GM21717 (cell line): ENCODE results near the gene CA10.

ENCODE experiments used
- ATAC-seq: cut with Tn5 transposase; IDR thresholded peaks from one replicate; pipeline ENCODE4 v1.9.1; 2021; ENCODE audit warnings: mild to moderate bottlenecking, moderate library complexity; ENCODE audit not compliant: unreplicated experiment

Gene CA10

DNA sequence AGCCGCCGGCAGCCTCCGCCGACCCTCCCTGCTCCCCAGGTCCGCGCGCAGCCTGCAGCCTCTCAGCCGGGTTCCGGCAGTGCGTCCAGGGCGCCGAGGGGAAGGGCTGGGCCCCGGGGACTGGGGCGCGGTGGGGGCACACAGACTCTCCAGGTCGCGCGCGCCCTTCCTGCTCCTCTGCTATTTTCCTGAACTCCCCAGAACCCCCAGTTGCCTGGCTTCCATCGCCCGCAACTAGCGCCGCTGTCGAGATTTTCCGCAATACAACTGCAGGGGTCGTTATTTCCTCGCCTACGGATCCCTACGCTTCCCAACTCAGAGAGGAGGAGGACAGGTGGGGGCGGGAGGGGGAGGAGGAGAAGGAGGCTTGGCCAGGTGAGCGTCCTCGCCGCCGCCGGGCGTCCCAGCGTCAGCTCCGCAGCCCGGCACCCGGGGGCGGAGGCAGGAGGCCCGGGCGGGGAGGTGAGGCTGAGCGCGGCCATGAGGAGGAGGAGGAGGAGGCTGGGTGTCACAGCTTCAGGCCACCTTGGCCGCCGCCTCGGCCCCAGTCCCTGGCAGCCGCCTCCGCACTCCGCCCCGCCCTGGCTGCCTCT, at the start of gene CA10:
Gene CA10, minus strand, starts transcription at position 265 of the 593 bp plus-strand sequence.
- ATAC-seq = no peak

DNA sequence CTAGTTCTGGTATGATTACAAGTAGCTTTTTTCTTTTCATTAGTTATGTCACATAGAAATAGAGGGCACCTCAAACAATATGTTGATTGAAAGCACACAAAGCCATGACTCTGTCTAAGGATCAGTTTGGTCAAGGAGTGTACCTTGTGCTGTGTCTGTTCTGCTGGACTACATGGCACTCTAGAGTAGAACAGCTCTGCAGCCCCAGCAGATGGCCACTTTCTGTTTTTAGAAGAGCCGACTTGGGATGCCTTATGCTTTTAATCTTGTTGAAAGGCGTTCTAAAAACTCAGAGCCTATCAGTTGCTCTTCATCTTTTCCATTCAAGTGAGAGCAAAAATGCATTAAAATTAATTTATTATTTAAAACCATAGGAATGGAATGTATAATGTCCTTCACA, 49.3 kb upstream of the CA10 start:
- no peak for ATAC-seq

DNA sequence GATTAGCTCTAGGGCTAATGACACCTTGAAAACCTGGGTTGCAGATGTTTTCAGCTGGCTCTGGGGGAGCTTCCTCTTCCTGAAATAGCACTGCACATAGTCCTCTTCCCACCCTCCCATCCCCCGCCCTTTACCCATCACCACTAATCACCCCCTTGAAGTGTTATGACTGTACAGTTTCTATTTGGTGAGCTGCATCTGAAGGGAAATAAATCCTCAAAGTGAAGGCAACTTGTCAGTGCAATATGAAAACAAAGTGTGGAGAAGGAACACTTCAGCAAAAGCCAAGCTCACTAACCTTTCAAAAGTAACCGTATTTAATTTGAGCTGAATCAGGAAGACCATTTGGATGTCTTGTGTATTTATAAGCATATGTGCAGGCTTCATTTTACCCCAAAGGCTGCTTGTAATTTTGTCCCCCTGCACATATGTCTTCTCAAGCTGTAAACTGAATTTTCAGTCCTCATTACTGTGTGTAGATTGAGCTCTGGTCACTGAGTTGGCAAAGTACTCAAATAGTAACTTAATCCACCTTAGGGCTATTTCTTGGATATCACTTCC, 44.1 kb upstream of the CA10 start:
- ATAC-seq = no peak

DNA sequence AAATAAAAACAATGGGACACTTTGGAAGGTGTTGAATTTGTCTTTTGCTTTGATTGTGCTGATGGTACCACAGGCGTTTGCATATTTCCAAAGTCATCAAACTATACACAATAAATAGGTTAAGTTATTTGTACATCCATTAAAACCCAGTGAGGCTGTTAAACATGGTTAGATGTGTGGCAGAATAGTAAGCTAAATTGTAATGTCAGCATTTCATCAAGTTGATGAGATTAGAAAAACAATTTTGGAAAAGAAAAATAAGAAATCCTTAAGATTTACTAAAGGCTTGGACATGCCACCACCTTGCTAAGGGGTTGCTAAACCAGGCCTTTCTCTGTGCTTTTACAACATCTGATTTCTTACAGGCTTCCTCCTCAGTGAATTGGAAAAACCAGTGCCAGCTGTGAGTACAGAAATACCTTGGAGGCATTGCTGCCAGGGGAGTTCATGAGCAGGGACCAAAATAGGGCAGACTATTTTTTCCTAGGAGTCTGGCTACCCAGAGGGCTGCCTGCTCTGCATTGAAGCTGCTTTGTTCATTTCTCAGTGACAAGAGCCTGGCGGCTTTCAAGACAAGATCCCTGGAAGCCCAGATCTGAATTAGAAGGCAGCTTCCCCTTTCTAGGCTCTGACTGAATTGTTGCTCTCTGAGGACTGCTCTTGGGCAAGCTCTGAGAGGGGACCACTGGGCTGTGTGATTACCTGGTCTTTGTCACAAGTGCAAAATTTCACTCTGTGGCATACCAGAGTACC, 43.4 kb upstream of the CA10 start:
- ATAC-seq = no peak

DNA sequence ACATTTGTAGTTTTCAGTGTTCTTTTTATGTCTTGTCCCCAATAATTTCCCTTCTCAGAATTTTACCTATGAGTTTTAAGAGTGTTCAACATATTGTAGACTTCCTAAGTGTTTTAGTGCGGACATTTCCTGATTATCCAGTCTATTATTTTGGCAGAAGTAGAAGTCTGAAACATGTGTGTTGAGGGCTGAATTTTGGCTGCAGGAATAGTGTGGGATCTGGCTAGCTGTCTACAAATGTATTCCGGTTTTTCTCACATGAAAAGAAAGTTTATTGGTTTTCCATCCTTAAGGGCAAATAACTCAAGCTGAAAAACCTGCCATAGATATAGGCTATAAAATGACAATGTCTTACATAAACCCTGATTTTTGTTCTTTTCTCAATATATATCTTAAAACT, 33.0 kb upstream of the CA10 start:
- no peak for ATAC-seq

DNA sequence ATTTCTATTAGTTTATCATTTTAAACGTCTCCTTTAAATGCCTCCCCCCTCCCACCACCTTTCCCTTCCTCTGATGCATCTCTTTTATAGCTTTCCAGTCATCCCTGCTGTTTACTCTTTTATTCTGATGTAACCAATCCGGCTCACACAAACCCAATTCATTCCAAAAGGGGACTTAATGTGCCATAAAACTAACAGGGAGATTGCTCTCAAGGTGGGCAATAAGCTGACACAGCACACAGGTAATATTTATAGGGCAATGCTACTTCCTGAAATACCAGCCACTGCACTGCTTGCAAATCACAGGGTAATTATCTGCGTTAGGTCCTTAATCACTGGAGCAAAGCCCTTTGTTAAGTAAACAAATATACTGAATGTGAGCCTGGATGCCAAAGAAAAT, 23.3 kb upstream of the CA10 start:
- ATAC-seq = no peak

DNA sequence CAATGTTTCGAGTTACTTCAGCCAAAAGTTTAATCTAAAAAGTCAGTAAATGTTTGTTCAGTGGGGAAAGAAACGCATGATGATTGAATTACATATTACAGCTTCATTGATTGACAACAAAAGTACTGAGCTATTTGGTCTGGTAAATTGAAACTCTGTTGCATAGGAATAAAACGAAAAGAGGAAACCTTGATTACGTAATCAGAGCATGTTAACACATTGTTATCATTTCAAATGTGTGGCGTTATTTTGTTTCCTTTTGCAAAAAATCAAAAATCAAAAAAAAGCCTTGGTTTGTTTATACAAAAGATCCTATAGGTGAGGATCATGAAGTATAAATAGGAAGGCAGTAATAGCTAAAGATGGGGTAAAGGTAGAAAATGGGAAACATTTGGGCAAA, 19.5 kb upstream of the CA10 start:
- ATAC-seq = no peak

DNA sequence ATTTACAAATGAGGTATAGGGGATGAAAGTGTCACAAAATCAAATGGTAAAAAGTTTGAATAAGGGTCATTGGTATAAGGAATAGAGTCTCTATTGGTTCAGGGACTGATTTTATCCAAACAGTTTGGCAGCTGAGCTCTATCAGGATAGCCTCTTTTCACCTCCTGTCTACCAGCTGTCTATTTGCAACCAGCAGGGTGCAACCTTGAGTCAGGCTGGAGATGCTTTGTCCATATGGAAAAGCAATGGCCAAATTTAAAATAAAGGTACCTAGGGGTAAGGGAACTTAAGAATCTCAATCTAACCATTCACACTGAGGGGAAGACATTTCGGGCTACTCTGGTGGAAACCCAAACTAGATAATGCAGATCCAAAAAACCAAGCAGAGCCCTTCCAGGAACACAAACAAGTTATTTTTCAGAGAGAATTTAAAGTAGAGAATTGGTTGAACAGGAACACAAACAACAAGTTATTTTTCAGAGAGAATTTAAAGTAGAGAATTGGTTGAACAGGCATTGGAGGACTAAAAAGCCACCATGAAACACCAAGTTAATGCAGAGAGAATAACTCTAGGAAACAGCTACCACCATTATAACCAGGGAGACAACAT, 12.6 kb upstream of the CA10 start:
- no peak for ATAC-seq

DNA sequence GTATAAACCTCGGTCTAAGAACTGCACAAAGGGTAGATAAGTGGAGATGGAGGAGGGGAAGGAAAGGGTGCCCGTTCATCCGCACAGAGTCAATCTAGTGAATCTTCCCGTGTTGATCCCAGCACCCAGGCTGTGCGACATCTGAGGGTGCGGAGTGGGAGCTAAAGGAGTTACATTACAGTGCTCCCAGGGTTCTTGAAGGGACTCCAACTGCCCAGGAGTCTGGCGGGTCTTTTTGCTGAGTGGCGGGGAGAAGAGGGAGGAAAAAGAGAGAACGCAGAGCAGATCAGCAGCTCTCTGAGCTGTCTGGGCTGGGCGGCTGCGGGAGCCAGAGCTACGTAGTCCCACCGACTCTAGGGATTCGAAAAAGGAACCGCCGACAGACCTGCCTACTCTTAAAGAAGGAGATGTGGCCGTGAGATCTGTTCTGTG, 1.6 kb upstream of the CA10 start:
- no peak for ATAC-seq

DNA sequence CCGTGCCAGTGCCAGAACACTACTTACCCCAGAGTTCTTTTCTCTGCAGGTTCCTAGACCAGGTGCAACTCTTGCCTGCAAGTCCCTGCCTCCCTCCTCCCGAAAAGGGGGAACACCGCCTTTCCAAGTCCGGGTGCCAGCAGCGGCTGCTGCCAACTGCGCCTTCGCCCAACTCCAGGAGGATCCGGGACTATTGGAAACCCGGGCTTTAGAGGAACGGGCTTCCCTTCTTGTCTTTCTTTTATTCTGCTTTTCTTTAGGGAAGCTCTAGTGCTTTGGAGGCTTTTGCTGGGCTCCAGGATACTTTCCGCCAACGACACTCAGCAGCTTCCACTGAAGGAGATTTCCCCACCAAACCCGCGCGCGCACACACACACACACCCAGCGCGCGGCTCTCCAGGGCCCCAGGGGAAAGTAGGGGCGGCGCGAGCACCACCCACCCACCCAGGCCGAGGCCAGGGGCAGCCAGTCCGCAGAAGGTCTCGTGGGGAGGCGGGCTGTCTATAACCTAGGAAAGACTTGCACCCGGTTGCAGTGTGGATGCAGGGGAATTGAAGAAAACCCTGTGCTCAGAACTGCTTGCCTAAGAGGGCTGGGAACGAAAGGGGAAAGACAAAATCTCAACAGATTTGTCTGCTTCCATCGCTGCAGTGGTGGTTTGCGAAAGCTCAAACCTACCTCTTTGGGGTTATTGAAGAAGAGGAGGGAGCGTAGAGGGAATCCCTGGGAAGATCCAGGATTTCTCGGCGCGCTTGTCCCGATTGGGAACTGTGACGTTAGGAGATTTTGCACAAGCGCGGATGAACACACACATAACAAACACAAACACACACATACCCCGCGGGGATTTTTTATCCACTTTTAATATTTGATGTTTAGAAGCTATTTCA, 977 bp upstream of the CA10 start:
- no peak for ATAC-seq

DNA sequence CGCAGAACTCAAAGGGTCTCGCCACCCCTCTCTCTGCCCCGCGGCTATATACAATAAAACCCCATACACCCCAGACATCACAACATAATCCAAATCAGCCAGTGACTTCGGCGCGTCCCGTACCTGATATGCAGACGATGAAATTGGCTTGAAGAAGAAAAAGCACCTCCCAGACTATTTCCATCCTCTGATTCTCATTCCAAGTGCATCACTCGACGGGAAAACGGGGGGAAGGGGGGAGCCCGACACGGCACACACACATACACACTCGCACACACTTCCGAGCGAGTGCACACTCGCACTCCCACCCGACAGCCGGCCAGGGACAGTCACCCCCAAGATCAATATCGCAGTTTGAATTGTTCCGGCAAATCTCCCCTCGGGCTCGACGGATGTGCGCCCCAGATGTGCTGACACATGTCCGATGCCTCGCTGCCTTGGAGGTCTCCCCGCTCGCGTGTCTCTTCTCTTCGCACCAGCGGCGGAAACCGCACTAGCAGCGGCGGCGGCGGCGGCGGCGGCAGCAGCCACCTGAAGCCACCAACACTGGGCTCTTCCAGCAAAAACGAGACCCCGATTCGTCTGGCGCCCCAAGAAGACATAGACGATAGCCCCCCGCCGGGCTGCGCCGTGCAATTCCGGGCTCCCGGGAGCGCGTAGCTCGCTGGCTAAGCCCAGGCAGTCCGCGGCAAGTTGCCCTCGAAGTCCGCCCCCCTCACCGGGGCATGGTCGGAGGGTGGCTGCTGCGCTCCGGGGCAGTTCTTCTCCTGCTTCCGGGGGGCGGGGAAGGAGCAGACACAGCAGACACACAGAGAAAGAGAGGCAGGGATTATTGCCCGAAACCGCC, 688 bp downstream of the CA10 start:
- ATAC-seq = no peak

DNA sequence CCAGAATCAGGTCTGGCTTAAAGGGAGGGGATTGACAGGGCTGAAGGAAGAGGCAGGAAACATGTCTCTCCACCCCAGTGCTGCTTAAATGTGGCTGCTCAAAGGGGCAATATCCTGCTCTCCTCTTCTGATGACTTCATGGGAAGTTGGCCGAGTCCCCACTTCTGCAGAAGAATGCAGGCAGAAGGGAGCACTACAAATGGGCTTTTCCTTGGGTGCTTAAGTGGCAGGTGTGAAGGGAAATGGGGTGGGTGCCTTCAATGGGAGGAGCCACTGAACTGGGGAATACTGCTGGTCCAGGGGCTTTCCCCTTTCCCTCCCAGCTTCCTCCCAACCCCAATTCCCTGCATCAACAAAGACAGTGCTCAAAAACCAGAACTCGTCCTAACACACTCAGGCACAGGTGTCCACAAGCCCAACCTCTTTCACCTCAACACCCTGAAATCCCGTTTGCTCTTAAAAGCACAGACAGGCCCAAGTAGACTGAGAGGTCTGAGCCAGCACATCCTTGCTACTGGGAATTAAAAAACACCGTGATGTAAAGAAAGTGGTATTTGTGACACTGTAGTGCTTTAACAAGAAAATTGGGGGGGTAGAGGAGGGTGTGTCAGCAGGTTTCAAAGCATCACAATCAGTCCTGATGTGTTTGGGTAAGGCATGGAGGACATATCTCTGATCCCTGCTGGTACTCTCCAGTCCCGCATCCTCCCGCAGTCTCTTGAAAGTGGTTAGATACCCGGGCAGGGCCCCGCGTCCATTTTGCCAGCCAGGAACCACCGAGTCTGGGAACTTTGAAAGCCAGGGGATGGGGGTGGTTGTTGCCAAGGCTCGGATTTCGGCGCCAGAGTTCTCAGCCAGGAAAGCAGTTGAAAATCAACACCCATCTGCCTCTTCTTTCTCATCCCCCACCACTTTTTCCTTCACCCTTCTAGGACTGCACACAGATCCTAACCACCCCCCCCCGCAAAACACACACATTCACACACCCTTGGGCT, 1.6 kb downstream of the CA10 start:
- no peak for ATAC-seq

DNA sequence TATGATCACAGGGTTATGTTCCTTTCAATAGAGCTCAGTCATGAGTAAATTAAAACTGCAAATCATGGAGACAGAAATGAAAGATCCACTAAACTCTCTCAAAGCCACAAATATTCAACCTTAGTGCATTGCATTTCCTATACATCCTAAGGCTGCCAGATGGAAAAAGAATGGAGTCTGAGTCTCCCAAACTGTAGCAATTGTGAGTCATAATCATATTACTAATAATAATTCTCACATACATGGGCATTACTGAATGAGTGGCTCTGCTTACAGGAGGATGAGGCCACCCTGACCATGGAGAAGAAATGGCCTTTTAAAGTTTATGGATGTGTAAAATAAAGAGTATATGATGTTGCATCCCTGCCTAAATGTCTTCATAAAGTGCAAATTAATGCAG, 3.2 kb downstream of the CA10 start:
- ATAC-seq = no peak

DNA sequence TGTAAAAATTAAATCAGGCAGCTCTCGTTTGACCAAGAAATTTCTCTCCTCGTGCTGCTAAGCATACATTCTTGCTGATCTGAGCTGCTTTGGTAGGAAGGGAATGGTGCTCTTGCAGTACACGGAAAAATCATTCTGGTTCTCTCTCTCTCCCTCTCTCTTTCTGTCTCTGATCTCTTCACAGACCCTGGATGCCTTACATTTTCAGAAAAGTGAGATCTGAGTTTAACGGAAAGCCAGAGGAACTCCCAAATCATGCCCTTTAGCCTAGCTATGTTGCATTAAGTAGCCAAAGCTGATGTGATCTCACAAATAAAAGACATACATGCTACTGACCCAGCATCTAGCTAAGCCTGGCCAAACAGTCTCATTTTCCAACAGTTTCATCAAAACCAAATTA, 4.0 kb downstream of the CA10 start:
- no peak for ATAC-seq

DNA sequence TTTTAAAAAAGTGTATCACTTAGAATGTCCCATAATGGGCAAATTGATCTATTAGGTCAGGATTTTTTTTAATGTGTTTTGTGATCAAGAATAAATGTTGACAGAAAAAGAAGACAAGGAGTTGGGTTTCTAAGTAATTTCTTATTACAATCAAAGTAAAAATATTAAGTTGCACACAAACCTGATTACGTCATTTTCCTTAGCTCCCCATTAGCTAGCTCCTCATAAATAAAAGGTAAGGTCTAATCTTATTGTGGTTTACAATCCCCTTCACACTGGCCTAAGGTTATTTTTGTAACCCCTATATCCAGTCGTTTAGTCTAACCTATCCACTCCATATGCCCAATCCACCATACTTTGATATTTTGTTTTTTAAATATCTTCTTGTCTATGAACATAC, 7.6 kb downstream of the CA10 start:
- ATAC-seq = no peak

DNA sequence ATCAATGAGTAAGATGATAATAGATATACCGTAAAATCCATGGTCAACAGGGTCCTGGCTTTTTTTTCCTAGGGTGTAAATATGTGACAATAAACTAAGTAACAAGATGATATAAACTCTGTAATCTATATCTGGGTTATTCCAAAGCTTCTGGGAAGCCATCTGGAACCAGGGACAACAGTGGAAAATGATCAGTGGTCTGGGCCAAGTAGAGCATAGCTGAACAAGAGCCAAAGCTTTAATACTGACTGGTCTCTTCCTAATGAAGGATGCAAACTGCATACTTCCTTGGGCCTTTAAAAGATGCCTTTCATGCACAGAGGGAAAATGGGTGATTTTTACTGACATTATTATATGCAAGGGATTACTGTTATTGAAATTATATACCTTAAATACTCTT, 8.9 kb downstream of the CA10 start:
- no peak for ATAC-seq

DNA sequence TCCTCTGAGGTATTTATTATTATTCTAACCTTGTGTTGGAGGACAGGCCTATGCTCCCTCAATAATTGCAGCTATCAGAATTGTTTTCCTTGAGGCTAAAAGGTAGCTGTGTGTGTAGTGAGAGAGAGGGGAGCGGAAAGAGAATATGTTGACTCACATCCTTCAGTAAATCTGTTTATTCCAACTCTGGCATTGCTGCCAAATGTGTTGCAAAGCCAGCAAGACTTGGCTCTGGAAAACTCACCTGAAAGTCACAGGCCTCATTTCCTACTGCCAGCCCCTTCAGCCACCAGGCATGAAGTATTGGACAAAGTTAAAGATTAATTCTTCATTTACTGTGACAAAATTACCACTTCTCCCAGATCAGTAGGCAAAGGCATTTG, 9.6 kb downstream of the CA10 start:
- no peak for ATAC-seq

DNA sequence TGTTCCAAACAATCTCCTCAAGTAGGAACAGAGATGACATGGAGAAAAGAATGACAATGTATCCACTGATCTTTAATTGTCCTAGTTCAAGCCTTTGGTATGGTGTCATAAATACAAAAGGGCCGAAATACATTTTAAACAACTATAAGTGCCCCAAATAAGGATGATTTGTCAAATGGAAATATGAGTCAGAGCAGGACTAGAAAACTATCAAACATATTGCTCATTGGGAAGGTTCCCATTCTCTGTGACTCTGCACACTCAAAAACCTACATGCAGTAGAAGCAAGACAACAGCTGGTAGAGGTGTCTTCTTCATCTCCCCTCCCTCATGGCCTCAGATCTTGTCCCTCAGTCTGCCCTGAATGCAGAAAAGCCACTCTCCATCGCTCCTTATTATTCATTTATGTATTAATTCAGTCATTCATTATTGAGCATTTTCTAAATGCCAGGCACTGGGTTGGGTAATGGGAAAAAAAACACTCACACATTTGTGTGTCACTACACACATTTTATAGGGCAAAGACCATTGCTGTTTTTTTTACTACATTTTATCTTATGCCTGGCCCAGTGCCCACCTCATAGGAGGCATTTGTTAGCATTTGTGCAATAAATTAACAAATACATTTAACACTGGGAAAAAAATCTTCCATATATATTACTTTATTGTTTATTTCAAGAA, 10.1 kb downstream of the CA10 start:
- no peak for ATAC-seq
